ENCODE results near the gene PNMA8A.
A peak's percentile ranks its signal among the peaks of the same experiment; 100 is the strongest.

PNMA8A gene

GRCh38 chr19:46466536-46467196 is 4.7 kb downstream of the PNMA8A start:
- H3K4me3 ChIP-seq, result no peak overlapping the region
- H3K27ac ChIP-seq, result peak overlapping the region; percentile 40 to 70
- DNase-seq (ENCODE audit: low spot score), result no peak
- no peak for TF ChIP-seq CTCF (IDR thresholded peaks at IDR 0.05)

GRCh38 chr19:46463516-46463915 is 7.8 kb downstream of the PNMA8A start:
- DNase-seq (ENCODE audit: low spot score), result no peak

GRCh38 chr19:46461537-46461936 is 9.8 kb downstream of the PNMA8A start:
- no peak overlapping the region for H3K4me3 ChIP-seq
- no peak for TF ChIP-seq CTCF (IDR thresholded peaks at IDR 0.05)
- no peak overlapping the region for H3K27ac ChIP-seq
- no peak for DNase-seq (ENCODE audit: low spot score)

More at GRCh38 chr19:46463516-46463915, 7.8 kb downstream of the PNMA8A start:
- Histone ChIP-seq H3K4me3 (no peak overlapping the region), H3K27ac (no peak overlapping the region)
- no peak for TF ChIP-seq CTCF (IDR thresholded peaks at IDR 0.05)

- TF ChIP-seq CTCF (IDR thresholded peaks at IDR 0.05), result no peak
Measured at GRCh38 chr19:46460981-46461380, 10.4 kb downstream of the PNMA8A start.

GRCh38 chr19:46460055-46460454 is 11.3 kb downstream of the PNMA8A start:
- H3K4me3 ChIP-seq, result no peak overlapping the region
- no peak for TF ChIP-seq CTCF (IDR thresholded peaks at IDR 0.05)
- no peak for DNase-seq (ENCODE audit: low spot score)
- no peak overlapping the region for H3K27ac ChIP-seq

More at GRCh38 chr19:46460981-46461380, 10.4 kb downstream of the PNMA8A start:
- H3K4me3 ChIP-seq, result no peak overlapping the region
- no peak for DNase-seq (ENCODE audit: low spot score)
- H3K27ac ChIP-seq, result no peak overlapping the region

- Histone ChIP-seq H3K4me3 (no peak overlapping the region), H3K27ac (no peak overlapping the region)
- TF ChIP-seq CTCF (IDR thresholded peaks at IDR 0.05), result no peak
- no peak for DNase-seq (ENCODE audit: low spot score)
Measured at GRCh38 chr19:46456930-46457329, 14.4 kb downstream of the PNMA8A start.

GRCh38 chr19:46454244-46454643 is 17.1 kb downstream of the PNMA8A start:
- DNase-seq (ENCODE audit: low spot score), result no peak
- Histone ChIP-seq H3K27ac (no peak overlapping the region), H3K4me3 (no peak overlapping the region)
- TF ChIP-seq CTCF (IDR thresholded peaks at IDR 0.05), result no peak
